NCI-H748 (cell line): ENCODE measurements around the gene ZBTB18.

Source experiments
- DNase-seq: peaks from one replicate; lab custom pipeline; 2025; ENCODE audit not compliant: unreplicated experiment; lab: John Stamatoyannopoulos, UW

Gene ZBTB18

DNA sequence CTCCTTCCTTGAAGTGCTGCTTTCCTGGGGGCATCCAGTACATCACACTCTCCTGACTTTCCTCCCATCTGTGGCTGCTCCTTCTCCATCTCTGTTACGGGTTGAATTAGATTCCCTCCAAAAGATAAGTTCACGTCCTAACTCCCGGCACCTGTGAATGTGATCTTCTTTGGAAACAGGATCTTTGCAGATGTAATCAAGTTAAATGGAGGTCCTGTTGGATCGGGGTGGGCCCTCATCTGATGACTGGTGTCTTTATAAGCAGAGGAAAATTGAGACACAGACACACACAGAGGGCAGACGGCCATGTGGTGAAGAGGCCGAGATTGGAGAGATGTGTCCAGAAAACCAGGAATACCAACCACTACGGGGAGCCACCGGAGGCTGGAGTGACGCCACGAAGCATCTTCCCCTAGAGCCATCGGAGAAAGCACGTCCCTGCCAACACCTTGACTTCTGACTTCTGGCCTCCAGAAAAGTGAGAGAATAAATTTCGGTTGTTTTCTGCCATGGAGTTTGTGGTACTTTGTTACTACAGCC is 36.0 kb downstream of the ZBTB18 start:
- DNase-seq, result no peak

DNA sequence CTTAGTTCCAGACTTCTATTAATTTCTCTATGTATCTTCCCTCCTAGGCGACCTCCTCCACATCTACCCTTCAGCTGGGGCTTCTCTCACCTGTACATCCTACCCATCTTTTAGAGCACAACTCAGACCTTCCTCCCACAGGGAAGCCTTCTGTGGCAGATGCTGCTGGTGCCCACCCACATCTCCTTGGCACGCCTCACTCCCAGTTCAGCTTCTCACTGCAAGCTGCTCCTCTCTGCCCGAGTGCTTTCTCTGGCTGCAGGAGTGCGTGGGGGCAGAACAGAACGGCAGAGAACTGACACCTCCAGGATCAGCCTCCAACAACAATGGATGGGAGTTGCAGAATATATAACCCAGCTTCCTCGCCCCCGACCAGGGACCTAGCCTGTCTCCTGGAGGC is 36.5 kb downstream of the ZBTB18 start:
- DNase-seq, result no peak

DNA sequence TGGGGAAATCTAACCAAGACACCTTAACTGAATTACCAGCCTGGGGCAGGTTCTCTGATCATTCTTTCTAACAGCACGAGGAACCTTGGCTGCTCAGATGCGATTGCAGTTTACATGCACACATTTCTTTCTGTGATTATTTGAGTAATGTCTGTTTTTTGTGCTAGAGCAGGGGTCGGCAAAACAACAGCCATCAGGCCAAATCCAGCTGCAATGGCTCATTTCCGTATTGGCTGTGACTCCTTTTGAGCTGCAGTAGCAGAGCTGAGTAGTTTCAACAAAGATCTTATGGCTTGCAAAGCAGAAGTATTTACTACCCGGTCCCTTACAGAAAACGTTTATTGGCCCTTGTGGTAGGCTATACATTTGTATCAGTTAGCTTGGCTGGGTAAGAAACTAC is 37.1 kb downstream of the ZBTB18 start:
- no peak for DNase-seq

DNA sequence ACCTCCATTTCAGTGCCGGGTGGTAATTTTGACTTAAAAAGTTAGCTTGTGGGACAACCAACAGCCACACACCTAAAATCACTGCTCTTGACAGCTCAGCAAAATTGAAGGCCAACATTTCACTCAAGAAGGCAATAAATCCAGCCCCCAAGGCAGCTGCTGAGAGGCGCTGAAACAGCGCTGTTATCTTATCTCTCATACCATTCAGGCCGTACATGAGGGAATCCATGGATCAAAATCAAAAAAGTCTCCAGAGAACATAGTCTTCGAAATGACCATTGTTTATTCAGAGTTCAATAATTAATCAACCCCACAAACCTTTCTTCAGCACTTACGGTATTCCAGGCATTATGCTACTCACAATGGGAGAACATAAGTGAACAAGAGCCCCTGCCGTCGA is 38.5 kb downstream of the ZBTB18 start:
- DNase-seq, result no peak

DNA sequence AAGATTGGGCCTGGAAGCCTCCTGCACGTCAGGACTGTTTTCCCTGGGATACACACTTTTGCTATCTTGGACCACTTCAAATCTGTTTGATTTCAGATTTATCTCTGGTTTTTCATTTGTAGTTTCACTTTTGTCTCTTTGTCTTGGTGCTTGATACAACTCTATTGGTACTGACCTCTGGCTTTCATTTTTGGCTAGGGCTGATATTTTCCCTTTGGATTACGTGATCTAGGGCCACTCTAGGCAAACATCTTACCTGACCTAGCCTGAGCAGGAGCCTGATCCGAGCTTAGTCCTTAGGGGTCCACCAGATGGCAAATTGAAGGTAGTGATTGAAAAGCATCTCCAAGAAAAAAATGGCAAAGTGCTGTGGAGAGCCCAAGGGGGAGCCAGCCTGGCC is 39.6 kb downstream of the ZBTB18 start:
- DNase-seq, result no peak

DNA sequence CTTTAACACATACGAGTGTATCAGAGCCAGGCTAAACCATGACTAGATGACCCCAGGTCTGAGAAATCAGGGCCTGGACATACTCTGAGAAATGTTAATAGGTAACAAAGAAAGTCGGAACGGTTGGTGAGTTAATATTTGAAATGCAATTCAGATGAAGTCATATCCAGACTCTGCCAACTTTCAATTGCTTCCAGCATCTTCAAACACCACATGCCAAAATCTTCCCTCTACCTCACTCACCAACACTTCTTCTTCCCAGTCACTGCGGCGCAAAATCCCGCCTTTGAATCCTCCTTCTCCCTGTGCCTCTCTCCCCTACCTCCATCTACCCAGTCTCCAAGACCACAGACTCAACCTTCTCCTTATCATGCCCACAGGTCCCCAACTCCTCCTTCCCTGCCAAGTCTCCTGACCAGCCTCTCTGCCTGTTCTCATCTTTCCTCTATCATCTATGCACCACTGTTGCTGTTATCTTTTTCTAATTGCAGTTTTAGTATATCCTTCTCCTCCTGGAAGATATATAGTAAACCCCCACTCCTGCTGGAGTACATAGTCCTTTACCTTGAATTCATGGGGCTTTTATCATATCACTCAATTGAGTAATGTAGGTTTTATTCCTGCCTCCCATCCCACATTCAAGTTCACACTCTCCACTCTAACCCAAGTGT is 41.3 kb downstream of the ZBTB18 start:
- DNase-seq, result no peak

DNA sequence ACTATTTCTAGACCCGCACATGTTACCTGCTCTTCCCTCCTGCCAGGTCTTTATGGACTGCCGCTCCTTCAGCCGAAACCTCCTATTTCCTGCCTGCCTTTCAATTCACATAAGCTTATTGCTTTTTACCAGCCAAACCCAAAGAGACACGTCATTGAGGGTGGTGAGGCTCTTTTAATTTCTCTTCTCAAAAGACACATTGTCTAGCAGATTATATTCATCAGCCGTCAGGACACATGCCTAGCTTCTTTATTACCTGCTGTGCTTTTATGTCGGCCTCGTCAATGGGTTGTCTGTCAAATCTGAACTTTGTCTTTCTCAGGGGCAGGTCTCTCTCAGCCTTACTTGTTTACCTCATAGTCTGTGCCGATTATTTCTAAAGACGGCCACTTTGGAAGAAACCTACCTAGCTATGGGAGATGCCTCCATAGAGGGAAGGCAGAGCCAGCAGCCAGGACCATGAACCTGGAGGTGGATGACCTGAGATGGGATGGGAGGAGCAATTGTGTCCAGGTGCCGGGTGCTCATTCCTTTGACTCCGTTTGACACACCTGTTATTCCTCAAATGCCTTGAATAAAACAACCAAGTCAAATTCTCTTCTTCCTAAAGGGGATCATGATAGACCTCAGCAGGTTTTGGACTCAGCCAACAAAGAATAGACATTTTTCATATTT is 42.0 kb downstream of the ZBTB18 start:
- peak; percentile 87 for DNase-seq

DNA sequence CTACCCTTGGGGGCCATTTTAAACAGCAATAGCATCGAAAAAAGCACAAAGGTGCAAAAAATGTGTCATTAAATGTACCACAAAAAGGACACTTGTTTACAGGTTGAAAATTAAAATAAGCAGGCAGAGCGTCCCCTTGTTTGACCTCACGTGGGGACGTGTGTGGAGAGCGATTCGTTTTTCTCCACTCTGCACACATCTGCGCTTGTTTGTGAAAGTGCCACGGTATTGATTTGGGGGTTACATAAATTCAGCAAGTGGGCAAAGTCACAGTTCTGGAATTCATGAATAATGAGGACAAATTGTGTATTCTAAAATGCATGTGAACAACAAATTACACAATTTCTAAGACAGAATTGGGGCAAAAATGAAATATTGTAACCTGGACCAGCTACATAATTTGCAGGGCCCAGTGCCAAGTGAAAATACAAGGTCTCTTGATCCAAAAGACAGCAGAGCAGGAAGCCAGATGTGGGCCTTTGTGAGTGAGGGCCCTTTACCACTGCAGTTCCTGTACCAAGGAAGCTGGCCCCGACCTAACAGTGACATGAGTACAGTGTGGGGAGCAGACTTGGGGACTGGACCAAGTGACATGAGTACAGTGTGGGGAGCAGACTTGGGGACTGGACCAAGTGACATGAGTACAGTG is 43.9 kb downstream of the ZBTB18 start:
- no peak for DNase-seq

DNA sequence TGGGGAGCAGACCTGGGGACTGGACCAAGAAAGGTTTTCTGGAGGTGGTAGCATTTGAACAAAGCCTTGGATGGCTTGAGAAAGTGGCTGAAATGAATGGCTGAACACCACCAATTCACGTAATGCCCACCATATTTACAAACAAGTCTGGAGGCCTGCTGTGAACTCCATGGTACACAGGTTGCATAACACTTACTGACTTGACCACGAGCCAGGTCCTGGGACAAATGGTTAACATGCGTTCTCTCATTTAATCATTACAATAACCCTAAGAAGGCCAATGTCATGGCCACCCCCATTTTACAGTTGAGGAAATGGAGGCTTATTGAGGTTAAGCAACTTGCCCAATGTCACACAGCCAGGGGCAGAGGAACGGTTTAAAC is 44.4 kb downstream of the ZBTB18 start:
- no peak for DNase-seq

DNA sequence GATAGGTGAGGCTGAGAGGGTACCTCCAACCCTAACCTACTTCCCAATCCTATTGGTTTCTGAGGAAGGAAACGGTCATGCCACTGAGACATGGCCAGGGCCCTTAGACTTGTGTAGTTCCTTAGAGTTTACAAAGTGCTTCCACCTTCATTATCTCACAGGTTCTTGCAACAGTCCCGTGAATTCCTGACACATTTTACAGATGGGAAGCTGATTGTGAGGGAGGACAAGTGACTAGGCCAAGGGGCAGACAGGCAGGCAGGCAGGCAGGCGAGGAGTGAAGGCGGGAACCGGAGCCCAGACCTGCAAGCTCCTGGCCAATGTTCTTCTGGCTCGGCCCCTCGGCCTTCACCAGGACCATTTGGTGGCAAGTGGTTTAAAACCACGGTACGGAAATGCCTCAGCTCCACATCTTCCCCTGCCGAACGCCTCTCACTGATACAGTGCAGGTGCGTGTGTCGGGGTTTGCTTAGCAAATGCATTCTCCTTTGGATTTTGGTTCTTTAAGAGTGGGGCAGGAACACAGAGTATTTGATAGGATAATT is 45.1 kb downstream of the ZBTB18 start:
- DNase-seq, result no peak

DNA sequence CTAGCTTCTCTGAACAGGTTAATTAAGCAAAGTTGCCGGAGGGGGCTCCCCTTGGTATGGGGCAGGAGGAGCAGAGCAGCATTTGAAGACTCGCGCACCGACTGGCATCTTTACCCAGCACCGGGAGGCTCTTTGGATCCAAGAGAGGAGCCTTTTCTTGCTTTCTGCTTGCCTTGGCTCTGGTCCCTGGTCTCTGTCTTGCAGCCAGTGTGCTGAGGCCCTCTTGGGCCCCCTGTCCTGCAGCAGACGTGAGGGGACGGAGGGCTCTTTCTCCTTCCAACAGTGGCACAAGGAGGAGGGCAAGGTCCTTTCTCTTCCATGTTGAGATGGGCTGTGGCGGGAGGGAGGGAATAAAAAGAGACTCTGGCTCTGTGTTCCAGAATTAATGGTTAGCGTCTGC is 45.6 kb downstream of the ZBTB18 start:
- no peak for DNase-seq

DNA sequence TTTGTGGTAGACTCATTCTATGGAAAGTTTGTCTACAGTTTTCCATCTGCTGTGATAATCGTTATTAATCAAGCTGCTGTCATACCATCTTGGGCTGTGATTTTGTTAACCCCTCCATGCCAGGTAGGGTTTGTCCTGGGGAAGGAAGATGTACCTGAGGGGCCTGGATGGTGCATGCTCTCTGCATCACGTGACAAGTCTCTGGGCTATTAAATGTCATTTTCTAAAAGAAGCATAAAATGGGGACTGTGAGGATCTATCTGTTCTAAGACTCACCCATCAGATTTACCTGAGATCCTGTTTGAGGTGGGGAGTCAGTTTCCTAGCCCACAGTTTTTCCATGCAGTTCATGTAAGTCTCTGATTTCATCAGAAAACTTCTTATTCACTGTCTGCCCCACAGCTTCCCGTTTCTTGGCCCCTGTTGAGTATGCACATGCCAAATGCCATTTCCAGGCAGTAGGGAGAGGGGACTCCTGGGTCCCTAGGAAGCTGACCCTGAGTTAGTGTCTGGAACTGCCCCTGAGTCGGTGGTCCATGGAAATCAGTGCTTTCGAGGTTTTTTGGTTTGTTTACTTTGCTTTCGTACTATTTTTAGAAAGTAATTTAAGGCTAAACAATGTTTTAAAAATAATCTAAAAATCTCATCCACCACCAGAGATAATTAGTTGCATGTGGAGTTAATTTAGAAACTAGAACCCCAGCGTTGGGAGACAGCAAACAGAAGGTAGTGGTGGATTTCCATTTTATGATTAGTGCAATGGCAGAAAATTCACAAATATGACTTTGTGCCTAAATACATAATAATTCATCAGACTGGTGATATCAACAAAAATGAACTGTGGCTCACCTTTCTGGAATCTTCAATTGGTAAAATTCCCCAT is 46.7 kb downstream of the ZBTB18 start:
- no peak for DNase-seq

DNA sequence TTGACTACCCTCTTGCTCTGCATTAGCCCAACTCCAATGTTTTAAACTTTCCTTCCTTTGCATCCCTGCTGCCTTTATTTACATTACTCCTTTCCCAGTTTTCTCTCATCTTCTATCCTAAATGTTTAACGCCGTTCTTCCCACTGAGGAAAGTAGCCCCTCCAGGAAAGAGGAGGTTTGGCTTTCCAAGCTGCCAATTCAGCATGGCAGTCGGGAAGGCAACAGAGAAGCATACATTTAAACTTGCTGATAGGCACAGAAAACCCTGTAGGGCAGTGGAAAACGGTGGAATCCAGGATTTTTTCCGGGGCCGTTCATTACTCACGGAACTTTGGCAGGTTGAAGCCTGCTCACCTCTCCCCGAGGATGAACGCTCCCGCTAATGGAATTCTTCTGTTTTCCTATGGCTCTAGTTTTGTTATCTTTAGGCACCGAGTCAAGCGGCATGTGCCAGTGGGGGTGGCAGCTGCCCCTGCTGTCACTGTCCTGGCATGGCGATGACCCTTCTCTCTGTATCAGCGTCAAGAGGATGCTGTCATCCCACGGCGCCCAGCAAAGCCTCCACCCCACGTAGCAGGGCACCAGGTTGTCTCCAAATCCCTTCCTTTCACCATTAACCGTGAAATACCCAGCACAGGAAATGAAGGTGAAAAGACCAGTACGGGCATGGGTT is 48.3 kb downstream of the ZBTB18 start:
- DNase-seq, result no peak

DNA sequence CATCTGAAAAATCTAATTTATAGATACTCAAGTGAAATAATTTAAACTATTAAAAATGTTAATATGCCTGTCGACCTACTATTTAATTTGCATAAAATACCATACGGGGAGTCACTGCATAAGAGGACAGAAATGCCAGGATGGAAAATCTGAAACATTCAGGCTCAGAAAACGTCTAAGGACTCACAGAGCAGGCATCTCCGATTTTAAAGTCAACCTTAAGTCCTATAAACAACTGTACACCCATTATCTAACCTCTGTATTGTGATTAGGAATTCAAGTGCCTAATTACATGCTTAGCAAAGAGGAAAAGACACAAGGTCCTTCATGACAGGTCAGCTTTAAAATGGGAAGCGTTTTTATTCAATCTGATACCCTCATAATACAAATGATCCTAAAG is 49.2 kb downstream of the ZBTB18 start:
- DNase-seq, result peak; percentile 40

DNA sequence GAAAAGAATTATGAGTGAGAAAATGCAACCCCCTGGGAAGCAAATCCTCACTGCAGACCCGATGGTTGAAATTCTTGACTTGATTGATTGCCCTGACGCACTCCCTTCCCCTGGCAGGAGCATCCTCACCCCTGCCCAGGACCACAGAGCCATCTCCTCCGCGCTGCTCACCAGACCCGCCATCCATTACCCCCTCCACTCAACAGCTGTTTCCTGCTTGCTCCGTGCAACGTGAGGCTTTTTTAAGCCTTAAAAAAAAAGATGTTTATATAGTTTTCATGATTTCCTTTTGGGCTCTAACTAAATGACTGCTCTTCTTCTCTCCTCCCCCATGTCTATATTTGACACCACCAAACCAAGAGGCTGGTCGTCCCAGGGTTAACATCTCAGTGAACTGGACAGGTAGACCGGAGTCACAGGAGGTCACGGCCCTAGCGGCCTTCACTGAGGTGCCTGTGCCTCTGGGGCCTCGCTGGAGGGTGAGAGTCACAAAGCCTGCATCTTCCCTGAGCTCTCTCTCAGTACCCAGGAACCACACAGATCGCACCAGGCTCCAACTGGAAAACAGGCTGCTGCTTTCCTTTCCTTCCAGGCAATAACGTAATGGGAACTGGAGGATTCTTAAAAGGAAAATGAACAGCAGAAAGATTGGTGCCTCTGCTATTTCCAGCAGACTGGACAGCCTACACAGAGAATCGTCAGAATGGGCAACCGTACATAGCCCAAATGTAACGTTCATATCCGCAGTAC is 49.8 kb downstream of the ZBTB18 start:
- peak; percentile 55 for DNase-seq

DNA sequence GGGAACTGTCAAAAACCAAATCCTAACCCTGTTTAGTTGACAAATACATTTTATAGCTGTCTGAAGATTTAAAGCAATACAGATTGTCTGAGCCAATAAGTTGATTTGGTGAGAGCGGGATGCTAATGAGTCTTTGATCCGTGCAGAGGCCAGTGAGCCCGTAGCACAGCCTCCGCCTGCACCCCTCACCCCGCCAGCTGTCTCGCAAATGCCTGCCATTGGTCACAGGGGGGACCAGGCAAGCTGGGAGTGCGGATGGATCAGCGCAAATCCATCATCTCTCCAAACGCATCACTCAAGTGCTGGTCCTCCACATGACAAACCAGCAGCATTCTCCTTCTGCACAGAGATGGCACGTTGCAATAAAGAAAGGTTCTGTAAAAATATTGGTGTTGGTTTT is 51.0 kb downstream of the ZBTB18 start:
- peak; percentile 55 for DNase-seq

DNA sequence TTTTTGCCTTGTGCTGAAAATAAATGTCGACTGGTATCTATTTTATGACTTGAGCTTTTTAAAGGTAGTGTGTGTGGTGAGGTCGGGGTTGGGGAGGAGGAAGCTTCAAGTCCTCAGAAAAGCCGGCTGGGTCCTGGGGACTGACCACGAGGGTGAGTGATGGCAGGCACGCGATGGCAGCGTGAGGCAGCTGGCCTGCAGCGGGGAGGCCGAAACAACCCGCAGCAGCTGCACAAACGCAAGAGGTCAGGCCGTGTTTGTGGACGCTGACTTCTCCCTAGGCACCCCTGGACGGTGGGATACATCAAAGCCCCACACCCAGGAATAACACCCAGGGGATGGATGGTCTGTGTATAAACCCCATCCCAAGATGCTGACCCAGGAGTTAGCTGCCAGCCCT is 51.4 kb downstream of the ZBTB18 start:
- peak; percentile 70 for DNase-seq

DNA sequence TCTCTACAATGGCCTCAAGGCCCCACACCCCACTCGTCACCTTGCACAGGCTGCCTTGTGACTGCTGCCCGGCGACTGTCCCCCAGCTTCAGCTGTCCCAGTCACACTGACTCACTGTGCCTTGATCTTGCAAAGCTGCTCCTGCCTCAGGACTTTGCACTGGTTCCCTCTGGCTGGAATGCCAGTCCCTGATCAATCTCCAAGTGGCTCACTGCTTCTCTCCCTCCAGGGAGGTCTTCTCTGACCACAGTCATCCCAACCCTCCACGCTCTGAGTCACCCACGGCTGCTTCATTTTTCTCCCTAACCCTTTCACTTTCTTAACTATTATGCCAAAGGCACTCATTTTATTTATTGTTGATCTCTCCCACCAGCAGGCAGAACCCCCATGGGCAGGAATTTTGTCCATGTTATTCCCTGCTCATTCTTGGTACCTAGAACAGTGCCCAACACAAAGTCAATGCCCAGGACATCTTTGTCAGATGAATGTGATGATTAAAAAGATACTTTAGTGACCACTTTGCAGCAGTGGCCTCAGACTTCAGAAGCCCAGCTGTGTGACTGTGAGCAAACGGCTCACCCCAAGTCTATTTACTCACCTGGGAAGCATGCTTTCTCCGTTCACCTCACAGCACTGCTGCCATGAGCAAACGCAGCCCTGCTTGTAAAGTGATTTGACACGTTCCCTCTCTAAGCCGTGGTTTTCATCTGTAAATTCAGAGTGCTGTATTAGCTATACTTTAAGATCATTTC is 53.4 kb downstream of the ZBTB18 start:
- peak; percentile 61 for DNase-seq

DNA sequence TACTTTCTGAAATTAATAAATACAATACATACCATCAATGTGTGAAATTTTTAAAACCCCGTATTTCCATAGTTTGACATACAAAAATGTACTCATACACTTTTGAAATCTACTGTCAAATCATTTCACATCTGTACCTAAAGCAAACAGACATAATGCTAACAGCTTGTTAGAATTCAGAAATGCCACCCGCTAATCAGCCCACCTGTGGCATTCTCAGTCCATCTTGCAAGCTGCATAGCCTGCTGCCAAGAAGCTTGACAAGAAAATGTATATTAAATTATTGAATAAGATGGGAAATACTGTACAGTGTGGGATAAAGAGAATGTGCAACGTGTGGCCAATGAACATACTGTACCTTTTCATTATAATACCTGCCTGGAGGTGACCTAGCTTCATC is 55.1 kb downstream of the ZBTB18 start:
- peak; percentile 33 for DNase-seq
